ENCODE data around the gene RFX3.
A peak's percentile ranks its signal among the peaks of the same experiment; 100 is the strongest.

Gene RFX3

DNA sequence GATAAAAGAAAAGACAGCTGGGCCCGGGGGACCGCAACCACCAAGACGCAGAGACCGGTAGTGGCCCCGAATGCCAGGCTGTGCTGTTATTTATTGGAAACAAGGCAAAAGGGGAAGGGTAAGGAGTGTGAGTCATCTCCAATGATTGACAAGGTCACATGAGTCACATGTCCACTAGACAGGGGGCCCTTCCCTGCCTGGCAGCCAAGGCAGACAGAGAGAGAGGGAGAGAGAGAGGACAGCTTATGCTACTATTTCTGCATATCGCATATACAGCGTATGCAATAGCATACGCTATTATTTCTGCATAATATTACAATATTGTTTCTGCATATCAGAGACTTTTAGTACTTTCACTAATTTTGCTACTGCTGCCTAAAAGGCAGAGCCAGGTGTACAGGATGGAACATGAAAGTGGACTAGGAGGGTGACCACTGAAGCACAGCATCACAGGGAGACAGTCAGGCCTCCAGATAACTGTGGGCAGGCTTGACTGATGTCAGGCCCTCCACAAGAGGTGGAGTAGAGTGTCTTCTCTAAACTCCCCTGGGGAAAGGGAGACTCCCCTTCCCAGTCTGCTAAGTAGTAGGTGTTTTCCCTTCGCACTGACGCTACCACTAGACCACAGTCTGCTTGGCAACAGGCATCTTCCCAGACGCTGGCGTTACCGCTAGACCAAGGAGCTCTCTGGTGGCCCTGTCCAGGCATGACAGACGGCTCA, 50.3 kb downstream of the RFX3 start:
- DNase-seq: no peak

- no peak for DNase-seq
These were observed 51.0 kb downstream of the RFX3 start for GRCh38 chr9:3474821-3475220.

- DNase-seq: no peak
These were observed 52.4 kb downstream of the RFX3 start for GRCh38 chr9:3473405-3473804.

GRCh38 chr9:3471883-3472282, 53.9 kb downstream of the RFX3 start:
- DNase-seq: no peak

- DNase-seq: no peak
These were observed 57.2 kb downstream of the RFX3 start for GRCh38 chr9:3468421-3469205.

DNA sequence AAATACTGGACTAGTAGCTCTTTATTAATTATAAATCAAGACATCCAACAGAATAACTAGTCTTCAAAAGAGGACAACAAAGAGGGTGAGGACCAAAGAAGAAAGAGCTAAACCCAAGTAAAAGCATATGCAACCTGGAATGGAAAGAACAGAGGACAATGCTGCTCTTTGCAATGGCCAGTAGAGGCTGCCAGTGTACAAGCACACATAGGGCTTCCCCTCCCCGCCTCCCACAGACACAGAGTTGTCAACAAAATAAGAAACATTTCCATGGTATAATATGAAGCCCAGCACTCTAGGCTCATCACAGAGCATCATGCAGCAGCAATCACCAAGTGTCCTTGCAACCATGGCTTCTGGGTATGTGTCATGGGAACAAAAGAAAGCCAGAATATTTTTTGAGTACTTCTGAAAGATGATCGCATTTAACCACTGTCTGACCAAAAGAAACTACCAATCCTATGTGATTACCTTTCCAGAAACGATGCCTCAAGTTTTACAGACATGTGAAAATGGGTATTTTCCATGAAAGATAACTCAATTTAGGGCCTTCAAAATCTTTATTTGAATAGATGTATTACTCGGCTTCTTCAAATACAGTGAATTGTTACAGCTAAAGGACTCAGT, 58.1 kb downstream of the RFX3 start:
- peak; percentile 74 for DNase-seq

- DNase-seq: no peak
These were observed 61.7 kb downstream of the RFX3 start for GRCh38 chr9:3464033-3464638.

GRCh38 chr9:3458806-3459475, 66.9 kb downstream of the RFX3 start:
- peak; percentile 59 for DNase-seq

GRCh38 chr9:3457175-3457574, 68.6 kb downstream of the RFX3 start:
- DNase-seq: no peak

- no peak for DNase-seq
These were observed 70.1 kb downstream of the RFX3 start for GRCh38 chr9:3455717-3456116.

- no peak for DNase-seq
These were observed 70.7 kb downstream of the RFX3 start for GRCh38 chr9:3455094-3455493.

DNA sequence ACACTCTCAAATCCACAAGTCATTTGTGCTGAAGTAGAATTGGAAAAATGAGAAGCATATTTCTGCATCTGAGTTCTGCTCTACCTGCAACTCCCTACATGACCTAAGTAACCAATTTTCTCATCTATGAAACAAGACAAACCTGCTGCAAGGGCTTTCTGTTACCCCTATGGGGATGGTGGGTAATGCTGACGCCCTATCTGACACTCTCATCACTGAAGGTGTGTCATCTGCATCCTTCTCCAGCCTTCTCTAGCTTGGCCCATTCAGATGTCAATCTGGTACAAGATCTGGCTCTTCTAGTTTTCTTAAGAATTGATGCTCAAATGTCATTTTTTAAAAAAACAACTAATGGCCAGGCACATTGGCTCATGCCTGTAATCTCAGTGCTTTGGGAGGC, 73.8 kb downstream of the RFX3 start:
- no peak for DNase-seq

DNA sequence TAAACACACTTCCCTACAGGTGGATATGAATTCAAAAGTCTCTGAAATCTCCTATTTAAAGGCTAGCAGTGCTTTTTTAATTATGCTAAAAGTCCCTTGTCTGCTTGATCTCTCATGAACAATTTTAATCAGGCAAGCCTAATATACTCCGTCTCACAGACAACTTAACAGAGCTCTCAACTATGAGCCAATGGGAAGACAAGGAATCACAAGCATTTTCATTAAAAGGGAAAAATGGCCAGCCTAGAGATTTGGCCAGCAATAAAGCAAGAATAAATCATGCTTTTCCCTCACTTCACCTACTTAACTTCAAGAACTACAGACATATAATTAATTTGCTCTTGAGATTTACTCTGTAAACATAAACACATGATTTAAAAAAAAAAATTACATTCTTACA, 78.0 kb downstream of the RFX3 start:
- DNase-seq: no peak

- no peak for DNase-seq
These were observed 78.7 kb downstream of the RFX3 start for GRCh38 chr9:3447143-3447542.

GRCh38 chr9:3446313-3446712, 79.5 kb downstream of the RFX3 start:
- no peak for DNase-seq

GRCh38 chr9:3444016-3444415, 81.8 kb downstream of the RFX3 start:
- no peak for DNase-seq

DNA sequence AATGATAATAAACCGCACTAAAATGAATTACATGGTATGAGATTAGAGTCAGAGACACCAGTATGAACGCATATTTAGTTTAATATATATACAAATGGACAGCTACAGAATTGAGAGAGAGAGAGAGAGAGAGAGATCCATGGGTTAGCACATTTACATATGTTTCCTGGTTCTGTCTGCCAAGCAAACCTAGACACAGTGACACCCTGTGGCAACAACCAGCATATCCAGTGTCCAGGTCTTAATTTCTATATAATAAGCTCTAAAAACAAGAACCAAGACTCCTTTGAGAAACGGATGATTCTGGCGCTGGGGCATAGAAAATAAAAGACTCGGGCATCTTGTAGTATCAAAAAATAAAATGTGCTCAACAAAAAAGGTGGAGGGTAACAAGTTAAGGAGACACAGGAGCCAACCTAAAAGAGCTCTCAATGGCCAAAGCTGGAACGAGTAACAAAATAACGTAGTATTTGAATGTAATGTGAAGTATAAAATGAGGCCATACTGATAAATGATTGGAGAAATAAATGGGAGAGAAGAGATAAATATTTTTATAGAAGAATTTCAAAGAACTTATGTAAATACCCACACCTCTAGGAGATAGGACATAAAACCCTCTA, 84.5 kb downstream of the RFX3 start:
- peak; percentile 31 for DNase-seq

- DNase-seq: peak; percentile 77
These were observed 89.0 kb downstream of the RFX3 start for GRCh38 chr9:3436629-3437420.

GRCh38 chr9:3435732-3436131, 90.1 kb downstream of the RFX3 start:
- DNase-seq: no peak

- no peak for DNase-seq
These were observed 91.2 kb downstream of the RFX3 start for GRCh38 chr9:3434594-3434993.

- no peak for DNase-seq
These were observed 92.0 kb downstream of the RFX3 start for GRCh38 chr9:3433754-3434153.

- DNase-seq: no peak
These were observed 92.7 kb downstream of the RFX3 start for GRCh38 chr9:3433066-3433465.
